Measurements from ENCODE around the gene FARS2.

GRCh38 chr6:5331845-5332442, 70.6 kb downstream of the FARS2 start:
- TF ChIP-seq ESRRA (IDR thresholded peaks at IDR 0.05; ENCODE audit: borderline replicate concordance, low read length) (no peak), CTCF (IDR thresholded peaks at IDR 0.05) (no peak), MAFK (IDR thresholded peaks at IDR 0.05; ENCODE audit: partially characterized antibody) (no peak), POLR2A (IDR thresholded peaks at IDR 0.05; ENCODE audit: low read length) (no peak), MAX (IDR thresholded peaks at IDR 0.05) (no peak), RNF2 (IDR thresholded peaks at IDR 0.05; ENCODE audit: borderline replicate concordance, low read depth) (no peak), JUNB (IDR thresholded peaks at IDR 0.05) (no peak), RFX5 (IDR thresholded peaks at IDR 0.05) (no peak), JUN (IDR thresholded peaks at IDR 0.05) (no peak), HOXB5 (CRISPR knock-in tag; IDR thresholded peaks at IDR 0.05) (no peak), REST (IDR thresholded peaks at IDR 0.05) (no peak), RAD21 (conservative IDR thresholded peaks at IDR 0.05 in 1 of 2, IDR thresholded peaks at IDR 0.05 in 1 of 2) (no peak), KDM5A (IDR thresholded peaks at IDR 0.05) (no peak), EP300 (IDR thresholded peaks at IDR 0.05) (no peak)

Measured in A549 (cell line).